Right lobe of liver (tissue), 6 donors: Measurements from ENCODE around the gene FYN. TPM values are rescaled to one million over a fixed set of nuclear protein-coding genes. Genes with fewer than 3 reads are reported as not detected.

Source experiments
- ATAC-seq, 4 donors: fragments of 200-7000 bp; cut with Tn5 transposase; one replicate each; pipeline ENCODE4 v1.9.1; 2020; ENCODE audit warnings: mild to moderate bottlenecking in 4 of 4, moderate library complexity in 4 of 4
- DNase-seq, 3 donors: peaks; one replicate each; pipeline ENCODE4 v3.0.0-alpha.2; 2020
- H3K27ac ChIP-seq, 3 donors: fragments of 200-600 bp; one replicate each; pipeline ENCODE4 v1.8.0; 2022
- H3K27me3 ChIP-seq, 2 donors: fragments of 200-600 bp; one replicate each; pipeline ENCODE4 v1.8.0; 2022
- H3K36me3 ChIP-seq, 4 donors: fragments of 200-600 bp; sonication (generic) in 1 of 4; one replicate each; pipeline versions ENCODE4 v1.5.1 to v1.8.0; 2017 to 2022; ENCODE audit warnings: control low read depth in 1 of 4
- H3K4me1 ChIP-seq, 4 donors: fragments of 200-600 bp; sonication (generic) in 1 of 4; one replicate each; pipeline versions ENCODE4 v1.5.1 to v1.8.0; 2017 to 2022; ENCODE audit warnings: control low read depth in 1 of 4
- H3K4me3 ChIP-seq, 3 donors: fragments of 200-600 bp; one replicate each; pipeline ENCODE4 v1.8.0; 2022
- H3K9me3 ChIP-seq, 4 donors: fragments of 200-600 bp; sonication (generic) in 1 of 4; one replicate each; pipeline versions ENCODE4 v1.5.1 to v1.8.0; 2017 to 2022; ENCODE audit warnings: control low read depth in 1 of 4
- POLR2A ChIP-seq: fragments of 450-650 bp; IDR thresholded peaks from one replicate; pipeline ENCODE4 v1.6.1; 2017; ENCODE audit warnings: antibody characterized with exemption, mild to moderate bottlenecking
- WGBS: methylation state at CpG from one replicate; pipeline ENCODE4 v1.1.6; 2018; ENCODE audit warnings: low coverage, low lambda C conversion rate; ENCODE audit not compliant: insufficient coverage; ENCODE audit errors: missing lambda C conversion rate; 5-methylcytosine and 5-hydroxymethylcytosine counted together
- intact Hi-C, 2 donors: fragments of 100-400 bp; cut with DNase I; formaldehyde crosslinking; loops; one replicate each; pipeline versions ENCODE4 v1.11.2 to v1.14.1; 2022
- total RNA-seq, 6 experiments: library from RNA; depleted of rRNA in 2 of 6; stranded (reverse); fragments of >200 nt in 2 of 6; fragmentation: NEBNext Ultra II Directional in 3 of 6; extraction: Animal tissue kit (Norgen Biotek cat#: 25700) in 3 of 6; gene quantifications; one replicate each; pipeline versions ENCODE4 v1.1.0 to v1.2.4, GENCODE V29; 2016 to 2023
- TF ChIP-seq, protein P1 (sequence below), 4 donors: fragments of 200-600 bp in 3 of 4; fragments of 450-650 bp in 1 of 4; IDR thresholded peaks; one replicate each; pipeline versions ENCODE4 v1.5.1 to v1.8.0; 2016 to 2022; ENCODE audit warnings: antibody characterized with exemption in 4 of 4, mild to moderate bottlenecking in 2 of 4
- donor health status: DM: no; HTN: yes; CAD: no.
- donor health status: DM: no; HTN: no; CAD: no.
- donor health status: DM: no; HTN: no; CAD: no.
- donor health status: DM: no; HTN: yes; CAD: no.
- donor health status: DM: no; HTN: yes; CAD: no.

The FYN gene
- total RNA-seq, 6 experiments from 2014 or later, result 16.8 to 33.7 (median 23.5) TPM

DNA sequence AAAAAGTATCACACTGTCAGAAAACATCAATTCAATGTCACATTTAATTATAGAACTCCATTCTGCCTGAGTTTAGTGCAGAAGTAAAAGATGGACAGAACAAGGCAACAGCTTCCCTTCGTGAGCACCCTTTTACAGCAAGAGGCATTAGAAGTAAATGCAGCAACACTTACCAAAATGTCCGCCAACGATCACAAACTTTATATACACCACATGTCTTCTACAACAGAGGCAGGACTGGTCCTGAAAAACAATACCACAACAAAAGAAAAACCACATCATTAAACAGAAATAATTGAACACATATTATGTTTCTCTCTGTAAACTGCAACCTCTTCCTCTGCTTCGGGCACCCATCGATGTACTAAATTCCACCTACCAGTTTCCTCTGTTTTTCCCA lies 92.9 kb downstream of the FYN start:
- H3K27me3 ChIP-seq, result no peaks in the 10 kb centered on the region
- ATAC-seq, result no peak
- H3K4me3 ChIP-seq, result no peak overlapping the region
- H3K9me3 ChIP-seq, result no peaks in the 10 kb centered on the region
- intact Hi-C loops, result no loop called here
- WGBS, result 69% methylated on average over 5 of the region's 5 CpGs
- H3K36me3 ChIP-seq, result no peaks in the 10 kb centered on the region
- TF ChIP-seq, protein P1, sequence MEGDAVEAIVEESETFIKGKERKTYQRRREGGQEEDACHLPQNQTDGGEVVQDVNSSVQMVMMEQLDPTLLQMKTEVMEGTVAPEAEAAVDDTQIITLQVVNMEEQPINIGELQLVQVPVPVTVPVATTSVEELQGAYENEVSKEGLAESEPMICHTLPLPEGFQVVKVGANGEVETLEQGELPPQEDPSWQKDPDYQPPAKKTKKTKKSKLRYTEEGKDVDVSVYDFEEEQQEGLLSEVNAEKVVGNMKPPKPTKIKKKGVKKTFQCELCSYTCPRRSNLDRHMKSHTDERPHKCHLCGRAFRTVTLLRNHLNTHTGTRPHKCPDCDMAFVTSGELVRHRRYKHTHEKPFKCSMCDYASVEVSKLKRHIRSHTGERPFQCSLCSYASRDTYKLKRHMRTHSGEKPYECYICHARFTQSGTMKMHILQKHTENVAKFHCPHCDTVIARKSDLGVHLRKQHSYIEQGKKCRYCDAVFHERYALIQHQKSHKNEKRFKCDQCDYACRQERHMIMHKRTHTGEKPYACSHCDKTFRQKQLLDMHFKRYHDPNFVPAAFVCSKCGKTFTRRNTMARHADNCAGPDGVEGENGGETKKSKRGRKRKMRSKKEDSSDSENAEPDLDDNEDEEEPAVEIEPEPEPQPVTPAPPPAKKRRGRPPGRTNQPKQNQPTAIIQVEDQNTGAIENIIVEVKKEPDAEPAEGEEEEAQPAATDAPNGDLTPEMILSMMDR (IDR thresholded peaks at IDR 0.05), result no peak
- no peak for TF ChIP-seq POLR2A
- no peak overlapping the region for H3K27ac ChIP-seq
- no peaks in the 10 kb centered on the region for H3K4me1 ChIP-seq
- no peak for DNase-seq

DNA sequence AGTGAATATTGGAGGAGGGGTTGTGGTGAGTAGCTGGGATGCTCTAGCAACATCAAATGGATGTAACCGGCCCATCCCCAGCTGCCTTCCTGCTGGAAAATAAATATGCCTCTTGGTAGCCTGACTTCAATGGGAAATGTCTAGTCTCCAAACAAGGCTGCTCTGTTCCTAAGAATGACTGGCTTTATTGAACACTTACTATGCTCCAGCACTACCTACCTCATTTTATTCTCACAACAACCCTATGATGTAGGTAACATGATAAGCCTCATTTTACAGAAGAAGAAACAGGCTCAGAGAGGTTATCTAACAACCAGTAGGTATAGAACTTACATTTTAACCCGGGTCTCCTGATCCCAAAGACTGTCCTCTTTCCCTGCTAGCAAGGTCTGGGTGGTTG lies 93.6 kb downstream of the FYN start:
- no peaks in the 10 kb centered on the region for H3K9me3 ChIP-seq
- H3K4me1 ChIP-seq, result no peaks in the 10 kb centered on the region
- WGBS, result 80% methylated on average over 1 of the region's 2 CpGs
- H3K27me3 ChIP-seq, result no peaks in the 10 kb centered on the region
- intact Hi-C loops, result no loop called here
- no peaks in the 10 kb centered on the region for H3K36me3 ChIP-seq
- DNase-seq, result no peak
- no peak for ATAC-seq
- no peak overlapping the region for H3K4me3 ChIP-seq
- no peak overlapping the region for H3K27ac ChIP-seq
- TF ChIP-seq, protein P1 (IDR thresholded peaks at IDR 0.05), result no peak
- TF ChIP-seq POLR2A, result no peak

DNA sequence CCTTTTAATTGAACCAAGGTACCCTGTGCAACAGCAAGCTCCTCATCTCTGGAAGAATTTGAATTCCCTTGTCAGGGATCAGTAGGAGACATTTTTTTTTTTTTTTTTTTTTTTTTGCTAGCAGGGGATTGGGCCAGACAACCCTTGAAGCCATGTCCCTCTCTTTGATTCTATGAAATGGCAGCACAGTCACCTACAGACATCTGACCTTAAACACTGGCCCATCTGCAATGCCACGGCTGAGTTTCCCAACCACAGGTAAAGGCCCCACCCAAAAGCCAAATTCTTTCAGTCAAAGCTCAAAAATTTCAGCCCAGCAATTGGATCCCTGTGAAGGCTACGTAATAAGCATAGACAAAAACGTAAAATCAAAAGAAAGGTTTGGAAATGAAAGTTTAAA lies 94.2 kb downstream of the FYN start:
- Histone ChIP-seq H3K27ac (no peak overlapping the region), H3K4me1 (no peaks in the 10 kb centered on the region), H3K36me3 (no peaks in the 10 kb centered on the region), H3K4me3 (no peak overlapping the region), H3K27me3 (no peaks in the 10 kb centered on the region), H3K9me3 (no peaks in the 10 kb centered on the region)
- intact Hi-C loops, result no loop called here
- ATAC-seq (no peak), DNase-seq (no peak)
- WGBS, result 76% methylated on average over 3 of the region's 3 CpGs
- TF ChIP-seq, protein P1 (IDR thresholded peaks at IDR 0.05), result no peak
- TF ChIP-seq POLR2A, result no peak

DNA sequence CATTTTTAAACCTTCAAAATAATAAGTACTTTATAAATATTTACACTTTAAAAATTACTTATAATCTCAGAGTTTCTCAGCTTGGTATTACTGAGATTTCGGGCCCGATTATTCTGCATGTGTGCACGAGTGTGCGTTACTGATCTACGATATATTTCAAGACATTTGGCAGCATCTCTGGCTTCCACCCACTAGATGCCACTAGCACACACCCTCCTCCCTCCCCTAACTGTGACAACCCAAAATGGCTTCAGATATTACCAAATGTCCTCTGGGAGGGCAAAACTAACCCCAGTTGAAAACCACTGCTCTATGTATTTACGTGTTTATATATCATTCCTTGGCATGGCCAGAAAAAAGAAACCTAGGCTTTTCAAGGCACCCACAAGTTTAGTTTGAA lies 95.9 kb downstream of the FYN start:
- intact Hi-C loops, result no loop called here
- no peak overlapping the region for H3K4me3 ChIP-seq
- no peaks in the 10 kb centered on the region for H3K4me1 ChIP-seq
- TF ChIP-seq POLR2A, result no peak
- TF ChIP-seq, protein P1 (IDR thresholded peaks at IDR 0.05), result no peak
- no peak overlapping the region for H3K27ac ChIP-seq
- no peaks in the 10 kb centered on the region for H3K36me3 ChIP-seq
- 77% methylated on average over 6 of the region's 6 CpGs for WGBS
- DNase-seq, result no peak
- ATAC-seq, result no peak
- H3K27me3 ChIP-seq, result no peaks in the 10 kb centered on the region
- H3K9me3 ChIP-seq, result no peaks in the 10 kb centered on the region
